AG20443 (cell line): ENCODE measurements around the gene KRTAP4-6.
"Not testable (repeated sequence)": the region's sequence is repeated elsewhere in the genome, so short reads cannot be mapped to it uniquely, and the experiment has no call there.

Experiments
- DNase-seq: peaks from one replicate; pipeline ENCODE4 v3.0.0; 2012; ENCODE audit warnings: low spot score, mixed read lengths

Gene KRTAP4-6

DNA sequence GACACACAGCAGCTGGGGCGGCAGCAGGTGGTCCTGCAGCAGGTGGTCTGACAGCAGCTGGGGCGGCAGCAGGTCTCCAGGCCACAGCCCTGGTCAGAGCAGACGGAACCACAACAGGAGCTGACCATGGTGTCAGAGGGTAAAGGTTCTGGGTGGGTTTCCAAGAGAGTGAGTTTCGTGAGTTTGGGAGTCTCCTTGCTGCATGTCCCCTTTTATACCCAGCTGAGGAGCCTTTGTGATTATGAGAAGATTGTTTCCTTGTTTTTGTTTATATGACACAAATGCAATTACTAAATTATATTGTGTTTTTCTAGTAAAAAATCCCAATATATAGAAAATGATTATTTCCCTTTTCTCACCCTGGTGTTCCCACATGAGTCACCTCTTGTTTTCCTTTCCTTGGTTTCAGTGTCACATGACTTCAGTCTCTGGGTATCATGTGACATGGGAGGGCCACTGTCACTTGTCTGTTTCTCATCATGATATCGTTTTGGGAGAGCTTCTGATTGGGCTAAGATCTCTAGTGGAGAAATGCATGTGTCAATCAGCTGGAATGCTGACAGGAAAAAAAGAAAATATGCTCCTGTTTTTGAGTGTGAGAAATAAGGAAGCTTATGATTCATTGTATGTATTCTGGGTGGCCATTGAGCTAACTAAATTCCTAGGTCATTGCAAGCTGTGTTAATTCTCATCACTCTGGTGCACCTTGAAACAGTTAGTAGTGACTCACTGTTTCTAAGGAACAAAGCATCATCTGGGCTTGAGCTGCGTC is at the start of gene KRTAP4-6:
TSS of gene KRTAP4-6 (minus strand) at position 185 of the 772 bp plus-strand sequence. CDS start at position 128, 57 bp downstream.
- DNase-seq, result peak; percentile 66

DNA sequence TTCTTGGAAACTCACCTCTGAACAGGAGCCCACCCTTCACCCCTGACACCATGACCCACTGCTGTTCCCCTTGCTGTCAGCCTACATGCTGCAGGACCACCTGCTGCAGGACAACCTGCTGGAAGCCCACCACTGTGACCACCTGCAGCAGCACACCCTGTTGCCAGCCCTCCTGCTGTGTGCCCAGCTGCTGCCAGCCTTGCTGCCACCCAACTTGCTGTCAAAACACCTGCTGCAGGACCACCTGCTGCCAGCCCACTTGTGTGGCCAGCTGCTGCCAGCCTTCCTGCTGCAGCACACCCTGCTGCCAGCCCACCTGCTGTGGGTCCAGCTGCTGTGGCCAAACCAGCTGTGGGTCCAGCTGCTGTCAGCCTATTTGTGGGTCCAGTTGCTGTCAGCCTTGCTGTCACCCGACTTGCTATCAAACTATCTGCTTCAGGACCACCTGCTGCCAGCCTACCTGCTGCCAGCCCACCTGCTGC is 49.5 kb upstream of the KRTAP4-6 start, which contains the start of gene KRTAP9-1:
TSS of gene KRTAP9-1 (plus strand) at position 51 of the 482 bp plus-strand sequence. CDS start at position 51, 0 bp downstream.
- DNase-seq, result not testable (repeated sequence)

DNA sequence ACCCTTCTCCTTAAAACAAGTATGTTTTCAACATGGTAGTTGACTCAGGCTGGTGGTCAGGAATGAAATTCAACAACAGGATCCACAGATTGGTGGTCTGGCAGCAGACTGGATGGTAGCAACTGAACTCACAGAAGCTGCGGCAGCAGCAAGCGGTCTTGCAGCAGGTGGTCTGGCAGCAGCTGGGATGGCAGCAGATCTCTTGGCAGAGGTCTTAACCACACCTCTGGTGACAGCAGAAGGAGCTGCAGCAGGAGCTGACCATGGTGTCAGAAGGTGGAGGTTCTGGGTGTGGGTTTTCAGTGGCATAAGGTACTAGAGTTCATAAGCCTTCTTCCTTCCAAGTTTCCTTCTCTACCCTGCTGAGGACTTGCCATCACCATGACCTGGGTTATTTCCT is 46.5 kb upstream of the KRTAP4-6 start:
- DNase-seq, result no peak

DNA sequence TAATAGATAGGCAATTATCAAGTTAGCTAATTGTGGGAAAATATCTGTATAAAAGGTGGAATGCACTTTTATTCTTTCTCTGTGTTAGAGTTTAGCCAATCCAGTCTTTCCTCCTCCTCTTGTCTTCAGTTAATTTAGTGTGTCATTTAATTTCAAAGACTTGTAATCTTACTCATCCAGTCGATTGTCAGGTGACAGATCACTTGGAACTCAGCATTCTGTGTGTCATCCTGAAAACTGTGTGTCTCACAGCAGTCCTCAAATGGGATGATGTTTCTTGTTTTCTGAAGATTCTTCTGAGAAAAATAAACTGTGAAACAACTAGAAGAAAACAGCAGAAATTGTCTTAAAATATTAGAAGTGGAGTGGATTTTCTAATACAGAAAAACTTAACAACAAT is 44.7 kb upstream of the KRTAP4-6 start:
- no peak for DNase-seq

DNA sequence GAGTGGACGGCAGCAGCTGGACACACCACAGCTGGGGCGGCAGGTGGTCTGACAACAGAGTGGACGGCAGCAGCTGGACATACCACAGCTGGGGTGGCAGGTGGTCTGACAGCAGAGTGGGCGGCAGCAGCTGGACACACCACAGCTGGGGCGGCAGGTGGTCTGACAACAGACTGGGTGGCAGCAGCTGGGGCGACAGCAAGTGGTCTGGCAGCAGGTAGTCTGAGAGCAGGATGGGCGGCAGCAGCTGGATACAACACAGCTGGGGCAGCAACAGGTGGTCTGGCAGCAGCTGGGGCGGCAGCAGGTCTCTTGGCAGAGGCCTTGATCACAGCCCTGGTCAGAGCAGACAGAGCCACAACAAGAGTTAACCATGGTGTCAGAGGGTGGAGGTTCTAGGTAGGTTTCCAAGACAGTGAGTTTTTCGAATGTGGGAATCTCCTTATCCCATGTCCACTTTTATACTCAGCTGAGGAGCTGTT is 44.2 kb upstream of the KRTAP4-6 start, which contains the start of gene KRTAP4-1:
TSS of gene KRTAP4-1 (minus strand) at position 432 of the 482 bp plus-strand sequence. CDS start at position 375, 57 bp downstream.
- no peak for DNase-seq

DNA sequence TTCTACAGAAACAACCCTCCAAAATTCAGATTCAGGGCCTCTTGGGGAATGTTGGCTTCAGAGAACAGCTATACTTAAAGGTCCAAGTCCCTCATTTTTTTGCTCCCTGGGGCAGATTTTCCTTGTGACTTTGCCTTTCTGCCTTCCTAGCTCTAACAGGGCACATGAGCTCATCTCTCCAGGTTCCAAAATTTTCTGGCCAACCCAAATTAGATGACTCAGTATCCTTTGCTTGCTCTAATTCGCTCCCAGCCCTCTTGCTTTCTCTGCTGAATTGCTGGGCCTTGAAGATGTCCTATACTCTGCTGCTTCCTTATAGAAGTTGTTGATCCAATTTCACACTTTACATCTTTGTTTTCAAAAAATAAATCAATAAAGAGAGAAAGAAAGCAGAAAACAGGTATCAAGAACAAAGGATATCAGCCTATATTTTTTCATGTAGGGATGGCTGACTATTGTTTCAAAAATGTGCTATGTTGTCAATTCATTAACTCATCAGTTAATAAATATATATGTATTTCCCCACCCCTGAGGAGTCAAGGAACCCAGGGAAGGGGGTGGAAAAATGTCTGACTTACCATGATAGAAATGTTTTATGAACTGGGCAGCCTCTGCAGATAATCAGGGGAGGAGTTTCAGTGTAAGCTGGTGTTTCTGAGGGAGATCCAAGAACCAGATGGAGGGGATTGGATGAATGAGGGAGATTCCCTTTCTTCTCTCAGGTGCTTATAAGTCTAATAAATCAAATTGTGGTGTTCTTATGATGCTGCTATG is 38.7 kb upstream of the KRTAP4-6 start:
- peak; percentile 76 for DNase-seq

DNA sequence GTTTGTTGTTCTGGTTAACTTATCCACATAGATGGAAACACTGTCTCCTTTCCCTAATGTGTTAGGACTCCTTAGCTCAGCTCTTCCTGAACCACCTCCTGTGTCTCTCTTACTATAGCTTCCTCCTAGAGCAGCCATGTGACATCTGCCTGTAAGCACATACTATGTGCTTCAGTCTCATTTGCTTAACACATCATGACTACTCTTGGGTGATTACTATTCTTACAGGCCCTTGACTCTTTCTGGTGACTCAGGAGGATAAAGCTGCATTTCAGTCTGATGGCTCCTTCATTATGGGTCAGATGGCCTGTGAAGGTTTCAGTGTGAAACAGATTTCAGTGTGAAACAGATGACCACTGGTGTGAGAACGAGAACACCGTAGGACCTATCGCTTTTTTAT is 38.0 kb upstream of the KRTAP4-6 start:
- DNase-seq, result peak; percentile 55

DNA sequence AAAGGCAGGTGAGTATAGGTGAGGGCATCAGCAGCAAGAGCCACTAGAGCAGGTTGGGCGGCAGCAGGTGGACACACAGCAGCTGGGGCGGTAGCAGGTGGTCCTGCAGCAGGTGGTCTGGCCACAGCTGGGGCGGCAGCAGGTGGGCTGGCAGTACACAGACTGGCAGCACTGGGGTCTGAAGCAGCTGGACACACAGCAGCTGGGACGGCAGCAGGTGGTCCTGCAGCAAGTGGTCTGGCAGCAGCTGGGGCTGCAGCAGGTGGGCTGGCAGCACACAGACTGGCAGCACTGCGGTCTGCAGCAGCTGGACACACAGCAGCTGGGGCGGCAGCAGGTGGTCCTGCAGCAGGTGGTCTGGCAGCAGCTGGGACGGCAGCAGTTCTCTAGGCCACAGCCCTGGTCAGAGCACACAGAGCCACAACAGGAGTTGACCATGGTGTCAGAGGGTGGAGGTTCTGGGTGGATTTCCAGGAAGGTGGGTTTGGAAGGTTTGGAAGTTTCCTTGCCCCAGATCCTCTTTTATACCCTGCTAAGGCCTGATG is 37.5 kb upstream of the KRTAP4-6 start, which contains the start of gene KRTAP4-2:
TSS of gene KRTAP4-2 (minus strand) at position 495 of the 545 bp plus-strand sequence. CDS start at position 438, 57 bp downstream.
- DNase-seq, result no peak

DNA sequence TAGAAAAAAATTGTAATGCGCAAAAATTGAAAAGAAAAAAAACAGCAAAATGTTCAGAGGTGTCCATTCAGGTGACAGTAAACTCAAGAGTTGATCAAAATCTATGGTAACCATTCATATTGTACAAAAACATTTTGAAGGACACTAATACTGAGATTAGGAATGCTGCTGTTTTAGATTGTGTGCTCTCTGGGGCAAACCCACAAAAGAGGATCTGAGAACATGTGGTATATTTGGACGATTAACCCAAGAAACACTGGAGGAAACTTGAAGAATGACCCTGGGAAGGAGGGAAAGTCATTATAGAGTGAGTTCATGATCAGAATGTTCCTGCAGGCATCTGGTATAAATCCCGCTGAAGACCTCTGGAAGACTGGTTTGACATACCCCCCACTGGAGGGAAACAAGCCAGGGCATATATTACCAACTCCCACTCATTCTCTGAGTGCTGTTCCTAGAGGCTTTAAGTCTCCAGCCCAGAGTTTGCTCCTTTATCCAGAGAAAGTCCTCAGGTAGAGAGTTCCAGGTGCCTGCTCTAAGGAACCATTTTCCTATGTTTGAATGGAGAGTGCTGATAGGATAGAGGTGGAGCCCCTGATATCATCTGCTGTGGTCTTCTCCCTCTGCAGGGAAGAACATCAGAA is 36.5 kb upstream of the KRTAP4-6 start:
- no peak for DNase-seq

DNA sequence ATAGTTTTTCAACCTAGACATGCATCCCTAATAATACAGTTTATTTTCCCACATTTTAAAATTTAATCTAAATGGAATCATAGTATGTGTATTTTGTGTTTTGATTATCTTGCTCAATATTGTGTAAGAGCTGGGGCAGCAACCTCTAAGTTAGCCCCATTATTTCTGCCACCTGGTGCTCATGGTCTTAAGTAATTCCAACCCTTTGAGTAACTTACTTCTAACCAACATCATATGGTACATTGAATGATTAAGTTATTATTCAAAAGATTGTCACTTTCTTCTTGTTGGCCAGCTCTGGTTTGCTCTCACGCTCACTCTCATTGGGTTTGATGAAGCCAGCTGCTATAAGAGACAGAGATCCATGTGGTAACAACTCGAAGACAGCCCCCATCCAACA is 31.5 kb upstream of the KRTAP4-6 start:
- DNase-seq, result no peak

DNA sequence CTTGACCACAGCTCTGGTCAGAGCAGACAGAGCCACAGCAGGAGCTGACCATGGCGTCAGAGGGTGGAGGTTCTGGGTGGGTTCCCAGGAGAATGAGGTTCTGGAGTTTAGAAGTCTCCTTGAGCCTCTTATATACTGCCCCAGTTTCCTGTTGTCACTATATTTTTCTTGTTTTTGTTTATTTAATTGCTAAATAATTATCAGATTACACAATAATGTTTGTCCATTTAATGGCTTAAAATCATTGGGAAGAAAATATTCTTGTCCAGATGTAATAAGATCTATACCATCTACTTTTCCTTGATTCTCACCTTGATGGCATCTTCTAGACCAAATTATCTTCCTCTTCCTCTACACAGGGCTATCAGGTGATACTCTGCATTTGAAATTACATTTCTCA is 27.8 kb upstream of the KRTAP4-6 start, which contains the start of gene KRTAP4-3:
TSS of gene KRTAP4-3 (minus strand) at position 101 of the 400 bp plus-strand sequence. CDS start at position 52, 49 bp downstream.
- no peak for DNase-seq

DNA sequence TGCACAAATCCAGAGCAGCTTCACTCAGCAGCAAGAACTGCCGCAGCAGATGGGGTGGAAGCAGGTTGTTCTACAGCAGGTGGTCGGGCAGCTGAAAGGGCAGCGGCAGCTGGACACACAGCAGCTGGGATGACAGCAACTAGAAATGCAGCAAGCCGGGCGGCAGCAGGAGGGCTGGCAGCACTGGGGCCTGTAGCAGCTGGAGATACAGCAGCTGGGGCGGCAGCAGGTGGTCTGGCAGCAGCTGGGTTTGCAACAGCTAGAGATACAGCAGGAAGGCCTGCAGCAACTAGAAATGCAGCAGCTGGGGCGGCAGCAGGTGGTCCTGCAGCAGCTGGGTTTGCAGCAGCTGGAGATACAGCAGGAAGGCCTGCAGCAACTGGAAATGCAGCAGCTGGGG is 27.2 kb upstream of the KRTAP4-6 start:
- DNase-seq, result no peak

DNA sequence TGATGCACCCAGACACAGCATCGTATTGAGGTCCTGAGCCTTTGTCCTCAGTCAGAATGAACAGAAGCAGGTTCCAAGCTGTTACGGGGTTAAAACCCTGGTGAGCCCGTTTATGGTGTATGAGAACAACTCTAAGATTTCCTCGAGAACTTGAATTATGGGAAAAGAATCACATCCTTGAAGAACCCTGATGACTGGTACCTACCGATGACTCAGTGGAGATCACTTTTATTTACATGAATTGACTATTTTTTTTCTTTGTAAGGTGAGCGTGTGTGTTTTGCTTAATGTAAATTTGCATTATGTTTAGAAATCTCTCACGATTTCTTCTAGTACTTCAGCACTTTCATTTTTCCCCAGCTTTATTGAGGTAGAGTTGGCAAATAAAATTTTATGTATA is 23.5 kb upstream of the KRTAP4-6 start:
- DNase-seq, result no peak

DNA sequence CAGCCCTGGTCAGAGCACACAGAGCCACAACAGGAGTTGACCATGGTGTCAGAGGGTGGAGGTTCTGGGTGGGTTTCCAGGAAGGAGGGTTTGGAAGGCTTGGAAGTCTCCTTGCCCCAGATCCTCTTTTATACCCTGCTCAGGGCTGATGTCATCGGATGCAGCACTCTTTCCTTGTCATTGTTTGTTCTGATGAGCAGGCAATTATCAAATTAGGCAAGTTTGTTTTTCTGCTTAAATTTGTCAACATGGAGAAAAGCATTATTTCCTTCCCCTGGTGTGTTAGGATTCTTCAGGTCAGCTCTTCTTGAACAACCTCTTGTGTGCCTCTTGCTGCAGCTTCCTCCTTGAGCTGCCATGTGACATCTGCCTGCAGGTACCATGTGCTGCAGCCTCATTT is 20.3 kb upstream of the KRTAP4-6 start, which contains the start of gene KRTAP4-4:
TSS of gene KRTAP4-4 (minus strand) at position 101 of the 400 bp plus-strand sequence. CDS start at position 44, 57 bp downstream.
- no peak for DNase-seq

DNA sequence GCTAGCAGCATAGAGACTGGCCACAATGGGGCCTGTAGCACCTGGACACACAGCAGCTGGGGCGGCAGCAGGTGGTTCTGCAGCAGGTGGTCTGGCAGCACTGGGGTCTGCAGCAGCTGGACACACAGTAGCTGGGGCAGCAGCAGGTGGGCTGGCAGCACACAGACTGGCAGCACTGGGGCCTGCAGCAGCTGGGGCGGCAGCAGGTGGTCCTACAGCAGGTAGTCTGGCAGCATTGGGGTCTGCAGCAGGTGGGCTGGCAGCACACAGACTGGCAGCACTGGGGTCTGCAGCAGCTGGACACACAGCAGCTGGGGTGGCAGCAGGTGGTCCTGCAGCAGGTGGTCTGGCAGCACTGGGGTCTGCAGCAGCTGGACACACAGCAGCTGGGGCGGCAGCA is 19.8 kb upstream of the KRTAP4-6 start:
- not testable (repeated sequence) for DNase-seq

DNA sequence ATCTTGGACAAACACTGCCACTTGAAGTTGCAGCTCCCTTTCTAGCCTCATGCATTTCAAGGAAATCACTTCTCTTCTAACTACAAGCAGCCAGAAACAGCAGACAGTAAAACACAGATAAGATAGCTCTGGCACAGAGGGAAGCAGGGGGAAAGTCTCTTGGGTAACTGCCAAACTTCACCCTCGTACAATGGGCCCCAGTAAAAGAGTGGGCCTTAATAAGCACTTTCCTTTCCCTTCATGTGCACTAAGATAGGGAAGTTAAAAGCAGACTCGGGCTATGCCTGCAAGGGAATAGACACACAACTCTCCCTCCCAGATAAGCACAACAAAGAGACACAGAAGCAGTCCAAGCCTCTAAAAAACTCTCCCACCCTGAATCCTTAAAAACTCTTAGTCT is 13.5 kb upstream of the KRTAP4-6 start:
- DNase-seq, result no peak

DNA sequence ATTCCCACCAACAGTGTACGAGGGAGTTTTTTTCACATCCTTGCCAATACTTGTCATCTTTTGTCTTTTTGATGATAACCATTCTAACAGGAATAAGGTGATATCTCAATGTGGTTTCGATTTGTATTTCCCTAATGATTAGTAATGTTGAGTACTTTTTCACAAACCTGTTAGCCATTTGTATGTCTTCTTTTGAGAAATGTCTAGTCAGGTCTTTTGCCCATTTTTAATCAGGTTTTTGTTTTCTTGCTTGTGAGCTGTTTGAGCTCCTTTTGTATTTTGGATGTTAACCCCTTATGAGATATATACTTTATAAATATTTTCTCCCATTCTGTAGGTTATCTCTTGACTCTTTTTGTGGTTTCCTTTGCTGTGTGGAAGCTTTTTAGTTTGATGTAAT is 11.2 kb upstream of the KRTAP4-6 start:
- no peak for DNase-seq

DNA sequence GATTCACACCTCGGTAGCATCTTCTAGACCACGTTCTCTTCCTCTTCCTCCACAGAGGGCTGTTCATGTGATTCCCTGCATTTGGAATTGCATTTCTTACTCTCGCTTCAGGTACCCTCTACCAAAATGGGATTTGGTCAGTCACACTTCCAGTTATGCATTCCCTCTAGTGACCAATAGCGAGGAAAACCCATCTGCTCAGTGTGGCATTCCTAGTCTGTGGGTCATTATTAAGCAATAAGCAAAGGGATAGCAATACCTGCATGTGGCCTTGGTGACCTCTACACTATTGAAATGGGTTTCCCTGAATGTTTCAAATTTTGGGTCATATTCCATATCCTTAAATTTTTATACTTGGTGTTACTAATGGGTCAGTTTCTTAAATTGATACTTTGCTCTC is 9.7 kb upstream of the KRTAP4-6 start:
- no peak for DNase-seq

DNA sequence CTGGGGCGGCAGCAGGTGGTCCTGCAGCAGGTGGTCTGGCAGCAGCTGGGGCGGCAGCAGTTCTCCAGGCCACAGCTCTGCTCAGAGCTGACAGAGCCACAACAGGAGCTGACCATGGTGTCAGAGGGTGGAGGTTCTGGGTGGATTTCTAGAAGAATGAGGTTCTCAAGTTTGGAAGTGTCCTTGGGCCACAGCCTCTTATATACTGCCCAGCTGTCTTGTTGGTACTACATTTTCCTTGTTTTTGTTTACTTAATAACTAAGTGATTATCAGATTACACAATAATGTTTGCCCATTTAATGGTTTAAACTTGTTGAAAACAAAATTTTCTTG is 9.3 kb upstream of the KRTAP4-6 start, which contains the start of gene KRTAP4-5:
TSS of gene KRTAP4-5 (minus strand) at position 174 of the 334 bp plus-strand sequence. CDS start at position 116, 58 bp downstream.
- DNase-seq, result no peak

DNA sequence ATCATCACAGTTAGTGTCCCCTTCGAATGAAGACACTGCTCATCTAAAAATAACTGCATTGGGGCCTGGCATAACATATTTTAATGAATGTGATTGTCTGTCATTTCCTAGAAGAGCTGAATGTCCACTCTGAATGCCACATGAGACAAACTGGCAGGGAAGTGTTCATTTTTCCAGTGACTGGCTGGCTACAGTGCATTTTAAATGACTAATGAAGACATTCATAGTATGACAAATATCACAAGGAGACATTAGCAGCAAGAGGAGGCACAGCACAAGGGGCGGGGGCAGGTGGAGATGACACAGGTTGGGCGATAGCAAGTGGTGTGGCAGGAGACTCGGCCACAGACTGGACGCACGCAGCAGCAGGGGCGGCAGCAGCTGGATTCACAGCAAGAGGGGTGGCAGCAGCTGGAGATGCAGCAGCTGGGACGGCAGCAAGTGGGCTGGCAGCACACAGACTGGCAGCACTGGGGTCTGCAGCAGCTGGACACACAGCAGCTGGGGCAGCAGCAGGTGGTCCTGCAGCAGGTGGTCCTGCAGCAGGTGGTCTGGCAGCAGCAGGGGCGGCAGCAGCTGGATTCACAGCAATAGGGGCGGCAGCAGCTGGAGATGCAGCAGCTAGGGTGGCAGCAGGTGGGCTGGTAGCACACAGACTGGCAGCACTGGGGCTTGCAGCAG is 8.8 kb upstream of the KRTAP4-6 start:
- DNase-seq, result not testable (repeated sequence)
